HG03457 (cell line): ENCODE results near the gene FMN2.

Experiments used
- ATAC-seq: cut with Tn5 transposase; IDR thresholded peaks from one replicate; pipeline ENCODE4 v1.9.1; 2021; ENCODE audit warnings: moderate number of reproducible peaks; ENCODE audit not compliant: unreplicated experiment

Gene FMN2

GRCh38 chr1:240091614-240092300, at the start of gene FMN2:
Gene FMN2 (plus strand): TSS chr1:240091883. CDS start chr1:240092110, 227 bp downstream.
- ATAC-seq: no peak

DNA sequence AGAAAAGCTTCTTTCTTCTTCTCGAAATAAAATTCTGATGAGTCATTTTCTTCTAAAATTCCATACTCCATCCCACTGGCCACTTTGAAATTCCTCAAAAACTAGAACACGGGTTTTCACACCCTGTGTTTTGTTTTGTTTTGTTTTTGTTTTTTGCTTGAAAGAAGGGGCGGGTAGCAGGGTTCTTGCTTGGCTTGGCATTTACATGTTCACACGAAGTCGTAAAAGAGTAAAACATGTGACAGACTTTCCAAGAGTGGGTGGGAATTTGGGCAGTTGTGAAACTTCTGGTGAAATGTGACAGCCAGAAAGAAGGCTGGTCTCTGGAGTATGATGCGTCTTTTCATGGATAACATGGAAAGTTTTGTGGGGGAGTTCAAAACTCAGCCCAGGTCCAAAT, 47.1 kb upstream of the FMN2 start:
- no peak for ATAC-seq

DNA sequence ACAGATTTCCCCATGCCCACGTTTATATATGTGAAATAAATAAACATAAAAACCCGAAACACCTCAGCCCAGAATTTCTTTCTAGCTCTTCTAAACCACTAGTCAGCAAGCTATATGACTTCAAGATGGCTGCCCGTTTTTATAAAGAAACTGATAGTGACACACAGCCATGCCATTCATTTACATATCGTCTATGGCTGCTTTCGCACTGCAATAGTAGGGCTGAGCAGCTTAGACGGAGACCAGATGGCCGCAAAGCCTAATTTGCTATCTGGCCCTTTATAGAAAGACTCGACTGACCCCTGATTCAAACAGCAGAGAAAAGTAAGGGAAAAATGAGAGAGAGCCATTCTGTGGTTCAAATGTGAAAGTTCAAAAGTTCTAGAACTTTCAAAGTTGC, 45.7 kb upstream of the FMN2 start:
- no peak for ATAC-seq

DNA sequence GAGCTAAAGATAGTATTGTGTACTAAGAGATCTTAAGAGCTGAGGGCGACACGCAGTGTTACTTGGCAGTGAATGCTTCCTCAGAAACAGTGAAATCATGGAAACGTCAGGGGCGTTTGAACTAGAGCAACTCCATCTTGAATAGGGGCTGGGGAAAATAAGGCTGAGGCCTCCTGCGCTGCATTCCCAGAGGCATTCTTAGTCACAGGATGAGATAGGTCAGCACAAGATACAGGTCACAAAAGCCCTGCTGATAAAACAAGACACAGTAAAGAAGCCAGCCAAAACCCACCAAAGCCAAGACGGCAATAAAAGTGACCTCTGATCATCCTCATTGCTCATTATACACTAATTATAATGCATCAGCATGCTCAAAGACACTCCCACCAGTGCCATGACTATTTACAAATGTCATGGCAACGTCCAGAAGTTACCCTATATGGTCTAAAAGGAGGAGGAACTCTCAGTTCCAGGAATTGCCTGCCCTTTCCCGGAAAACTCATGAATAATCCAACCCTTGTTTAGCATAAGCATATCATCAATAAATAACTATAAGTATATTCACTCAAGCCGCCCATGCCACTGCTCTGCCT, 37.5 kb upstream of the FMN2 start:
- no peak for ATAC-seq

DNA sequence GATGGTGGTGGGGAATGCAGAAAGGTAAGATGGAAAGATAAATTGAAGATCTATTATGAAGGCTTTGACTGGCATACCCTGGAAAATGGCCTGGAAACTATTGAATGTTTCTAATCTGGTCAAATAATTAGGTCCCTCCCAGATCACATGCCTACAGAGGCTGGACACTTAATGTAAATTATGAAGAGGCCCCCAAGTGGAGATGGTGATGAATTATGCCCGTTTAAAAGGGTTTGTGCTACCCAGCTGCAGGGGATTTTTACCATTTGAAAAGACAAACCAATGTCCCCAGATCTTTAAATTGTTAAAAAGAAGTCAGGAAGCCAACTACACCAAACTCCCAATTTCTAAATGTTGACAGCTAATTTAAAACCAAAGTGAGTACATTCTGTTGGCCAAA, 35.7 kb upstream of the FMN2 start:
- ATAC-seq: no peak

DNA sequence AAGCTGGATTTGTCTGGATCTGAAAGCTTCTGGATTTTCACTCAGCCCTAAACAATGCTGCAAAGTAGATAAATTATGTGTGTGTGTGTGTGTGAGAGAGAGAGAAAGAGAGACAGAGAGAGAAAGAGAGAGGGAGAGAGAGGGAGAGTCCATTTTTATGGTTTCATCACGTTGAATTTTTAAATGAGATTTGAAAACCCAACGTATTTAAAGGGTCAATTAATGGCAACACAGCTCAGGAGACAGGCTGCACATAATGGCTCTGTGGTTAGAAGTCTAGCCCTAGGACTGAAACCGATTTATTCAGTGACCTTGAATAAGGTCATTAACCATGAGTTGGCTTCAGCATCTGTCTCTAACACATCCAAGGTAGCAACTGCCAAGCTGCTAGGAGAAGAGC, 35.3 kb upstream of the FMN2 start:
- no peak for ATAC-seq

DNA sequence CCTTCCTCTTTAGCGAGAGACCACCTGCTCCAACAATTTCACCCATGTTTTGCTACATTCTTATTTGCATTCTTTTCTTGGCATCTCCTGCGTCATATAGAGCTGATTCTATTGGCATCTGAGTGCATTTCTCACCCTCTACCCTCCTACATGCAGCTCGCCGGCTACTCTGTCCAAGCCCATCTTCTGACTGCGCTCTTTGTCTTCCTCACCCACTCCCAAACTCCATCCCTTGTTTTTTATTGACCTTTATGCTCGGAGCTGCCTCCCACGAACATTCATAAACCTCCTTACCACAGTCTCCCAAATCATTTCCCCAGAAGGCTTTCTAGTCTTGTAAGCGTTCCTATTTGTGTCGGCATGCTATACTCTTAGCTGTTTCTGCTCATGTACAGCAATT, 33.6 kb upstream of the FMN2 start:
- ATAC-seq: no peak

- ATAC-seq: no peak
Observed at GRCh38 chr1:240068961-240069360, 22.7 kb upstream of the FMN2 start.

DNA sequence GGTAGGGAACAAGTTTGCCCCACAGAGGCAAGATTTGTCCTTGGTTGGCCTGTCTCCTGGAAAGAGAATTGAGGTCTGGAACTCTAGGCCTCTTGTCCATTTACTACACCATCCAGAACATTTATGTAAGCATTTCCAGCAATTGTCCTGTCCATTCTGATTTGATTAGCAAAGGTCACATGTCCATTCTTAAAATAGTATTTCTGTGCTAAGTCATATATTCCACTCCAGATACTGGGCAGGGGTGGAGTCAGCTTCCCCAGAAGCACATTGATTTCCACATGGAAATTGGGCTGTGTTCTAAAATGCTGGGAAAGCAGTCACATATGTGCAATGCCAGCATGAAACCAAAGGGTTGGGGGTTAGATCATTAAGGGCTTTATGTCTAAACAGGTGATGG, 21.5 kb upstream of the FMN2 start:
- no peak for ATAC-seq

GRCh38 chr1:240073097-240073496, 18.6 kb upstream of the FMN2 start:
- no peak for ATAC-seq

- ATAC-seq: no peak
Observed at GRCh38 chr1:240074422-240074821, 17.3 kb upstream of the FMN2 start.

DNA sequence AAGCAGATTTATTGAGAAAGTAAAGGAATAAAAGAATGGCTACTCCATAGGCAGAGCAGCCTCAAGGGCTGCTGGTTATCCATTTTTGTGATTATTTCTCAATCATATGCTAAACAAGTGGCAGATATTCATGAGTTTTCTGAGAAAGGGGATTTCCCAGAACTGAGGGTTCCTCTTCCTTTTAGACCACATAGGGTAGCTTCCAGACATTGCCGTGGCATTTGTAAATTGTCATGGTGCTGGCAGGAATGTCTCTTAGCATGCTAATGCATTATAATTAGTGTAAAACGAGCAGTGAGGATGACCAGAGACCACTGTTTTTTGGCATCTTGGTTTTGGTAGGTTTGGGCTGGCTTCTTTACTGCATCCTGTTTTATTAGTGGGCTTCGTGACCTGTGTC, 16.8 kb upstream of the FMN2 start:
- no peak for ATAC-seq

DNA sequence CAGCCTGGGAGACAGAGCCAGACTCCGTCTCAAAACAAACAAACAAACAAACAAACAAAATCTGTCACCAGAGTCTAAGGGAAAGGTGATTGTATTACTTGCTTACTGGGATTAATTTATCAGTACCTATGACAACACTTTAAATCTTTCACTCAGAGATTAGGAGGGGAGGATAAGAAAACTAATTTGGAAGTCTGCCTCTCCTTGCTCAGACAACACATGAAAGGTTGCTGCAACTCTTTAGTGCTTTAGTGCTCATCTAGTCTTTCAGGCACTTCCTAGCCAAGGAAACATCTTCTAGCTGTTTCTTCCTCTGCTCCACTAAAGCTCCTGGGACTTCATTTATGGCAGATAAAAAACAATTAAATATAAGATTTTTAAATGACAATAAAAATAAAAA, 7.3 kb upstream of the FMN2 start:
- ATAC-seq: no peak

DNA sequence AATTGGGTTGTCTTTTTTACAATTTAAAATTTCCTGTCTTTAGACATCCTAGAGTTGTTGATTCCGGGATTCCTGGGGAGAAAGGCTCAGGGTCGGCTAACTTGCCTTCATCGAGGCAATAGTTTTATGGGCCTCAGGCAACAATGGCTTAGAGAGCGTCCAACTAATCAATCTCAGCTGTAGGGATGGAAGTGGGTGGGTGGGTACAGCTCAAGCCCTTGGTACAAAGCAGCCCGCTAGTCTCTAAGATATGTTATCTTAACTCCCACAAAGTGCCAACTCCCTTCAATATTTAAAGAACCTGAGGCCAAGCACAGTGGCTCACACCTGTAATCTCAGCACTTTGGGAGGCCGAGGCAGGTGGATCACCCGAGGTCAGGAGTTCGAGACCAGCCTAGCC, 6.9 kb upstream of the FMN2 start:
- no peak for ATAC-seq

DNA sequence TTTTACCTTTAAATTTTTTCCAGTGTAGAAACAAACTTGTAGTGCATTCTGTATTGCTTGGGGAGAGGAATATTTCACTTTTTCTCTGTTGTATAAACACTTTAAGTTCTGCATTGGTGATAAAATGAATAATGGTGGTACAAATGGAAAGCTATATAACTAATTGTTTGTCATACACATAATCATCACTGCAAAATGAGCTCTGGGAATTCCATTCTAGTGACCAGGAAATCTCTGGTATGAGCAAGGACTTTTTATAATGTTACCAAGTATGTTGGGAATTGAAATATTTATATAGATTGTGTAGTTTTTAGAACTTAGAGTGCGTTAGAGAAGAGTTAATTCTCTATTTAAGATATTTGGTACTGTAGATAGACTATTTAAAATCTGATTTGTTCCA, 5.0 kb upstream of the FMN2 start:
- no peak for ATAC-seq

- ATAC-seq: no peak
Observed at GRCh38 chr1:240090014-240090413, 1.7 kb upstream of the FMN2 start.

GRCh38 chr1:240090957-240091600, 604 bp upstream of the FMN2 start:
- ATAC-seq: no peak

DNA sequence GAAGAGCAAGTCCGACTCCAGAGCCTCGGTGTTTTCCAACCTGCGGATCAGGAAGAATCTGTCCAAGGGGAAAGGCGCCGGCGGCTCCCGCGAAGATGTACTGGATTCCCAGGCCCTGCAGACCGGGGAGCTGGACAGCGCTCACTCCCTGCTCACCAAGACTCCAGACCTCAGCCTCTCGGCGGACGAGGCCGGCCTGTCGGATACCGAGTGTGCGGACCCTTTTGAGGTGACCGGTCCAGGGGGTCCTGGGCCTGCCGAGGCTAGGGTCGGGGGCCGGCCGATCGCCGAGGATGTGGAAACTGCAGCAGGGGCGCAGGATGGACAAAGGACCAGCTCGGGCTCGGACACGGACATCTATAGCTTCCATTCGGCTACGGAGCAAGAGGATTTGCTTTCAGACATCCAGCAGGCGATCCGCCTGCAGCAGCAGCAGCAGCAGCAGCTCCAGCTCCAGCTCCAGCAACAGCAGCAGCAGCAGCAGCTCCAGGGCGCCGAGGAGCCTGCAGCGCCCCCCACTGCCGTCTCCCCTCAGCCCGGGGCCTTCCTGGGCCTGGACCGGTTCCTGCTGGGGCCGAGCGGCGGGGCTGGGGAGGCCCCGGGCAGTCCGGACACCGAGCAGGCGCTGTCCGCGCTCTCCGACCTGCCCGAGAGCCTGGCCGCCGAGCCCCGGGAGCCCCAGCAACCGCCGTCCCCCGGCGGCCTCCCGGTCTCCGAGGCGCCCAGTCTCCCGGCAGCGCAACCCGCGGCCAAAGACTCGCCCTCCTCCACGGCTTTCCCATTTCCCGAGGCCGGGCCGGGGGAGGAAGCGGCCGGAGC, 827 bp downstream of the FMN2 start:
- no peak for ATAC-seq

GRCh38 chr1:240093120-240093961, 1.7 kb downstream of the FMN2 start:
- no peak for ATAC-seq

GRCh38 chr1:240094041-240094722, 2.5 kb downstream of the FMN2 start:
- ATAC-seq: no peak
